Memory B cell (primary cell): ENCODE results near the gene NACA.
A peak's percentile ranks its signal among the peaks of the same experiment; 100 is the strongest.

ENCODE experiments used
- ATAC-seq: fragments of 150-1000 bp; cut with Tn5 transposase; 2 replicates; pipeline ENCODE4 v1.10.0; 2021; ENCODE audit warnings: low read depth, mild to moderate bottlenecking, moderate library complexity
- DNase-seq, 2 donors: peaks; one replicate each; pipeline ENCODE4 v3.0.0; 2022; ENCODE audit warnings: low spot score in 2 of 2
- H3K27ac Mint-ChIP-seq: one replicate; pipeline ENCODE4 v1.8.0; 2022; ENCODE audit warnings: mild to moderate bottlenecking, moderate library complexity, mixed read lengths
- H3K27me3 Mint-ChIP-seq: one replicate; pipeline ENCODE4 v1.8.0; 2022; ENCODE audit warnings: mixed read lengths
- H3K36me3 Mint-ChIP-seq: one replicate; pipeline ENCODE4 v1.8.0; 2022; ENCODE audit warnings: mild to moderate bottlenecking, mixed read lengths
- H3K4me1 Mint-ChIP-seq: one replicate; pipeline ENCODE4 v1.8.0; 2022; ENCODE audit warnings: mixed read lengths
- H3K4me3 Mint-ChIP-seq: one replicate; pipeline ENCODE4 v1.8.0; 2022; ENCODE audit warnings: mild to moderate bottlenecking, moderate library complexity, mixed read lengths
- H3K9me3 Mint-ChIP-seq: one replicate; pipeline ENCODE4 v1.8.0; 2022; ENCODE audit warnings: mixed read lengths

NACA gene

DNA sequence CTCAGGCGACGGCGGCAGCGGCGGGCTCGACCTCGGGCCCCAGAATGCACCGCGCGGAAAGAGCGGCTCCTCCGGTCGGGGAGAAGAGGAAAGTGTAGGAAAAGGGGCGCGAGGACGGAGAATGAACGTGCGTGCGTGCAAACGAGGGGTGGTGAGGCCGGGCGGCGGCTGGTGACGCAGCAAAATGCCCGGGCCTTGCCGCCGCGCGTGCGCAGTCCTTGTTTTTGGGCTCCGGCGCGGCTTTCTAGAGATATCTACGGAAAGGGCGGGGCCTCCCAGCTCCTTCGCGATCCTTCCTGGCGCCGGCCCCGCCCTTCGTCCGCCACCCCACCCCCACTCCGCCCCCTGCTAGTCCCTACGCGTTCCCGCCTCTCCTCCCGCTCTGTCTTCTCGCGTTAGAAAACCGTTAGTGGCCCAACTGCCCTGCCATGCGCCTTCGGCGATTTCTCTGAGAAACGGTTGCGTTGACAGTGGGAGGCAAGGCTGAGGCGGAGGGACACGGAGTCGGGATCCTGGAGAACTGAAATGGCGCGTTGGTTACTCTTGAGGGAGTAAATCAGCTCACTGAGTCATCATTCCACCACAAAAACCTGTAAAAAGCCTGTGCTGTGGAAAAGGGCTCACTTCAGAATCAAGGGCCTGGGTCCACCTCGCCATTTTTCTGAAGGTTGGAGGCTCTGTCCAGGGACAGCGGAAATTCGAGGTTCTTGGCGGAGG, 36.8 kb downstream of the NACA start, which contains the start of gene PTGES3:
PTGES3 (minus strand) TSS at position 156 of the 717 bp plus-strand sequence. CDS start 285 bp downstream, outside the sequence.
- H3K36me3 Mint-ChIP-seq = peaks cover 5% of the 10 kb centered on the region
- H3K9me3 Mint-ChIP-seq = no peaks in the 10 kb centered on the region
- no peaks in the 10 kb centered on the region for H3K27me3 Mint-ChIP-seq
- peak within 1 kb of the TSS; percentile 98 for H3K27ac Mint-ChIP-seq
- peak; percentile 62 for ATAC-seq
- H3K4me3 Mint-ChIP-seq = peak within 1 kb of the TSS; percentile 100
- DNase-seq = peak; percentile 94 to 97
- peaks cover 11% of the 10 kb centered on the region for H3K4me1 Mint-ChIP-seq

DNA sequence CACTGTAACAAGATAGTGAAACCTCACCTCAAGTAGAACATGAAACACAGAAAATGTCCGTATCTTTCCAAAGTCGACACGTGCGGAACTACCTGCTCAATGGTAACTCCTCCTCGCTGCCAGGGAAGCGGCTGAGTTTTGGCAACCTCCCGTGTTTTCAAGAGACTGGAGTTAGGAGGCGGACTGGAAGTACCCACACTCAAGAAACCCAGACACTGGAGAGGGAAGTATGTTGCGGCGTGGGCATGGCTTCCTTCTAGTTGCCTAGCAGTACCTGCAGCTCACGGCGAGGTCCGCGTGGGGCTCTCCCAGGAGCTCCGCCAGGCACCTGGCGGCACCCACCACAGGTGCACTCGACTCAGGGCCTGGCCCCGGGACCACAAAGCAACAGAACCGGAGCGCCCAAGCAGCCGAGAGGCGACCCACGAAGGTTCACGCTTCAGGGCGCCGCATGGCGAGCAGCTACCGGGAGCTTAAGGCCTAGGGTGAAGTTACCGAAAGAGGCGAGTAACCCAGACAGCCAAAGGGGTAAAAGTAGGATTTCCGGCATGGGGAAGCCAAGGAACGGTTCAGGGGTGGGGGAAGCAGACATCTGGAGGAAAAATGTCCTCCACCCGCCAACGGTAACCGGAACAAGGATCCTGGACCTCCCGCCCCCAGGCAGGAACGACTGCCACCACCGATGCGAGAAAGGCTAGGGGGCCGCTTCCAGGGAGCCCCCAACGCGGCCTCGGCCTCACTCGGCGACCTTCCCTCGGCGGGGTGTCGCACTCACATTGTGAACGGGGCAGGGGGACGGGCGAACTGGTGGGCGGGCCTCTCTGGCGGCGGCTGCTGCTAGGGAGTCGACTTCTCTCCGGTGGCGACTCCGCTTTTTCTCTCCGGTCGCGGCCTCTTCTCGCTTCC, 37.6 kb downstream of the NACA start:
- Mint-ChIP-seq H3K9me3 (no peaks in the 10 kb centered on the region), H3K27me3 (no peaks in the 10 kb centered on the region), H3K4me3 (peak overlapping the region; percentile 100), H3K4me1 (peaks cover 11% of the 10 kb centered on the region), H3K27ac (peak overlapping the region; percentile 98), H3K36me3 (peaks cover 5% of the 10 kb centered on the region)
- DNase-seq = peak; percentile 65 to 66
- peak; percentile 43 for ATAC-seq

- Mint-ChIP-seq H3K9me3 (no peaks in the 10 kb centered on the region), H3K36me3 (peaks cover 9% of the 10 kb centered on the region), H3K27me3 (no peaks in the 10 kb centered on the region), H3K4me1 (peaks cover 19% of the 10 kb centered on the region), H3K4me3 (peak overlapping the region; percentile 100), H3K27ac (peak overlapping the region; percentile 98)
- DNase-seq (no peak), ATAC-seq (no peak)
Measured at GRCh38 chr12:56684745-56685359, 40.2 kb downstream of the NACA start.

- DNase-seq (no peak), ATAC-seq (no peak)
- Mint-ChIP-seq H3K4me1 (peaks cover 24% of the 10 kb centered on the region), H3K36me3 (peaks cover 10% of the 10 kb centered on the region), H3K4me3 (peak overlapping the region; percentile 61), H3K9me3 (no peaks in the 10 kb centered on the region), H3K27ac (peak overlapping the region; percentile 98), H3K27me3 (no peaks in the 10 kb centered on the region)
Measured at GRCh38 chr12:56682323-56682722, 42.8 kb downstream of the NACA start.

- ATAC-seq = no peak
- peaks cover 26% of the 10 kb centered on the region for H3K4me1 Mint-ChIP-seq
- no peak overlapping the region for H3K4me3 Mint-ChIP-seq
- no peaks in the 10 kb centered on the region for H3K9me3 Mint-ChIP-seq
- H3K27ac Mint-ChIP-seq = no peak overlapping the region
- peaks cover 8% of the 10 kb centered on the region for H3K36me3 Mint-ChIP-seq
- DNase-seq = no peak
- H3K27me3 Mint-ChIP-seq = no peaks in the 10 kb centered on the region
Measured at GRCh38 chr12:56679883-56680575, 45.1 kb downstream of the NACA start.

- DNase-seq = no peak
- Mint-ChIP-seq H3K27ac (no peak overlapping the region), H3K27me3 (no peaks in the 10 kb centered on the region), H3K9me3 (no peaks in the 10 kb centered on the region), H3K4me3 (no peak overlapping the region), H3K4me1 (peaks cover 24% of the 10 kb centered on the region), H3K36me3 (peaks cover 7% of the 10 kb centered on the region)
- ATAC-seq = no peak
Measured at GRCh38 chr12:56678852-56679251, 46.2 kb downstream of the NACA start.

GRCh38 chr12:56677680-56678079, 47.4 kb downstream of the NACA start:
- DNase-seq (no peak), ATAC-seq (no peak)
- no peaks in the 10 kb centered on the region for H3K9me3 Mint-ChIP-seq
- H3K27me3 Mint-ChIP-seq = no peaks in the 10 kb centered on the region
- no peak overlapping the region for H3K4me3 Mint-ChIP-seq
- H3K36me3 Mint-ChIP-seq = peaks cover 6% of the 10 kb centered on the region
- H3K27ac Mint-ChIP-seq = peak overlapping the region; percentile 70
- H3K4me1 Mint-ChIP-seq = peaks cover 26% of the 10 kb centered on the region

GRCh38 chr12:56676851-56677580, 48.1 kb downstream of the NACA start:
- peaks cover 9% of the 10 kb centered on the region for H3K36me3 Mint-ChIP-seq
- H3K27me3 Mint-ChIP-seq = no peaks in the 10 kb centered on the region
- H3K4me3 Mint-ChIP-seq = no peak overlapping the region
- DNase-seq (no peak), ATAC-seq (peak; percentile 35)
- peak overlapping the region; percentile 70 for H3K27ac Mint-ChIP-seq
- no peaks in the 10 kb centered on the region for H3K9me3 Mint-ChIP-seq
- H3K4me1 Mint-ChIP-seq = peaks cover 26% of the 10 kb centered on the region

DNA sequence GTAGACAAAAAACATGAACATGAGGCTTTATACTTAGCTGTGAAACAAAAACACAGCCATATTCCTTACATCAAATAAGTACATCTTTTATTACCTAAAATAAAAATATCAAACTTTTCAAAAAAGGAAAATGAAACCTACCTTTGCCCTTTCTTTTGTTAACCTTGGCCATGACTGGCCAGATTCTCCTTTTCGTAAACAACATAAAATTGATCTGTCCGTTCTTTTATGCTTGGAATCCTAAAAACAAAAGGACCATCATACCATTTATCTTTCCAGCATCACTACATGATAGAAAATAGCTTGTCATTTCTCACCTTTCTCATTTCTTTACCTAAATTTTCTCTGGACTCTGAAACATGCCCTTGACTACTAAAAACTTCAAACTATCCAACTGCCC, 53.5 kb downstream of the NACA start:
- ATAC-seq (no peak), DNase-seq (no peak)
- Mint-ChIP-seq H3K4me3 (no peak overlapping the region), H3K4me1 (peaks cover 12% of the 10 kb centered on the region), H3K36me3 (peaks cover 15% of the 10 kb centered on the region), H3K27ac (peak overlapping the region; percentile 53), H3K9me3 (no peaks in the 10 kb centered on the region), H3K27me3 (no peaks in the 10 kb centered on the region)

DNA sequence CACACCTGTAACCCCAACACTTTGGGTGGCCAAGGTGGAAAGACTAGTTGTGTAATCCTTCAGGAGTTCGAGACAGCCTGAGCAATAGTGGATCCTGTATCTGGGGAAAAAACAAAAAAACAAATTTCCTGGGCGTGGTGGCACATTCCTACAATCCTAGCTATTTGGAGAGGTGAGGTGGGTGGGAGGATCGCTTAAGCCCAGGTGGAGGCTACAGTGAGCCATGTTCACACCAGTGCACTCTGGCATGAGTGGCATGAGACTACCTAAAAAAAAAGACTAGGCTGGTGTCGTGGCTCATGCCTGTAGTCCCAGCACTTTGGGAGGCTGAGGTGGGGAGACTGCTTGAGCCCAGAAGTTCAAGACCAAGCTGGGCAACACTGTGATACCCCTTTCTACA, 54.3 kb downstream of the NACA start:
- peaks cover 9% of the 10 kb centered on the region for H3K4me1 Mint-ChIP-seq
- no peak overlapping the region for H3K27ac Mint-ChIP-seq
- H3K4me3 Mint-ChIP-seq = no peak overlapping the region
- no peaks in the 10 kb centered on the region for H3K27me3 Mint-ChIP-seq
- no peaks in the 10 kb centered on the region for H3K9me3 Mint-ChIP-seq
- ATAC-seq (no peak), DNase-seq (no peak)
- peaks cover 17% of the 10 kb centered on the region for H3K36me3 Mint-ChIP-seq

DNA sequence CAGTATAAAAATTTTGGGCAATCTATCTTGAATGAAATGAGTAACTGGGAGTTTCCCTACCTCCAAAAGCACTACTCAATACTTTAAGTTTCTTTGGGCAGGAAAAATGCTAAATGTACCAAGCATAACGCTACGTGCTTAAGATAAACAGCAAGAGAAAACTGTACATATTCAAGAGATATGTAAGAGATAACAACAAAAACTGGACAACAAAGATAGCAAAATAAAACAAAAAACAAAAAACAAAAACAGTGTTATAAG, 57.0 kb downstream of the NACA start:
- peaks cover 6% of the 10 kb centered on the region for H3K4me1 Mint-ChIP-seq
- no peak overlapping the region for H3K4me3 Mint-ChIP-seq

More for the DNA sequence above, 57.0 kb downstream of the NACA start:
- Mint-ChIP-seq H3K27me3 (no peaks in the 10 kb centered on the region), H3K27ac (no peak overlapping the region), H3K36me3 (peaks cover 28% of the 10 kb centered on the region), H3K9me3 (no peaks in the 10 kb centered on the region)
- DNase-seq (no peak), ATAC-seq (no peak)
